Neural progenitor cell (in vitro differentiated cells): ENCODE results near the gene FXYD4. TPM values are rescaled to one million over a fixed set of nuclear protein-coding genes. Genes with fewer than 3 reads are reported as not detected.

Experiments
- DNase-seq: peaks from one replicate; pipeline ENCODE4 v3.0.0-alpha.2; 2016; ENCODE audit warnings: low spot score
- H2AFZ ChIP-seq: fragments of 200-600 bp; sonication (generic); replicated peaks from 2 replicates; pipeline ENCODE4 v1.6.1; 2016; ENCODE audit warnings: antibody characterized with exemption
- H3F3A ChIP-seq: fragments of 200-600 bp; sonication (generic); 2 replicates; pipeline ENCODE4 v1.6.1; 2016; ENCODE audit warnings: antibody characterized with exemption, low read depth
- H3K27ac ChIP-seq: fragments of 200-600 bp; sonication (generic); 2 replicates; pipeline ENCODE4 v1.5.1; 2016; ENCODE audit warnings: mild to moderate bottlenecking
- H3K27me3 ChIP-seq: fragments of 200-600 bp; sonication (generic); 2 replicates; pipeline ENCODE4 v1.6.1; 2016; ENCODE audit warnings: mild to moderate bottlenecking, moderate library complexity
- H3K36me3 ChIP-seq: fragments of 200-600 bp; sonication (generic); 2 replicates; pipeline ENCODE4 v1.5.1; 2016
- H3K4me1 ChIP-seq: fragments of 200-600 bp; sonication (generic); 2 replicates; pipeline ENCODE4 v1.6.1; 2016; ENCODE audit warnings: mixed run types
- H3K4me2 ChIP-seq: fragments of 200-600 bp; sonication (generic); 2 replicates; pipeline ENCODE4 v1.6.1; 2016
- H3K4me3 ChIP-seq: fragments of 200-600 bp; sonication (generic); 2 replicates; pipeline ENCODE4 v1.5.1; 2016
- H3K79me2 ChIP-seq: fragments of 200-600 bp; sonication (generic); 2 replicates; pipeline ENCODE4 v1.6.1; 2016; ENCODE audit warnings: low read depth
- H3K9ac ChIP-seq: fragments of 200-600 bp; sonication (generic); 2 replicates; pipeline ENCODE4 v1.6.1; 2016
- H3K9me3 ChIP-seq: fragments of 200-600 bp; sonication (generic); 2 replicates; pipeline ENCODE4 v1.5.1; 2016; ENCODE audit warnings: low read depth
- H4K20me1 ChIP-seq: fragments of 200-600 bp; sonication (generic); 2 replicates; pipeline ENCODE4 v1.6.1; 2016; ENCODE audit warnings: low read depth
- H3K27ac Mint-ChIP-seq: 3 replicates; pipeline ENCODE4 v1.8.0; 2021; ENCODE audit warnings: mixed read lengths
- H3K27me3 Mint-ChIP-seq: 2 replicates; pipeline ENCODE4 v1.8.0; 2022; ENCODE audit warnings: low read depth, mild to moderate bottlenecking, inconsistent platforms, moderate library complexity, mixed read lengths; ENCODE audit not compliant: insufficient read depth
- H3K36me3 Mint-ChIP-seq: 3 replicates; pipeline ENCODE4 v1.8.0; 2021; ENCODE audit warnings: mixed read lengths
- H3K4me1 Mint-ChIP-seq: 3 replicates; pipeline ENCODE4 v1.8.0; 2021; ENCODE audit warnings: mixed read lengths
- H3K4me3 Mint-ChIP-seq: 3 replicates; pipeline ENCODE4 v1.8.0; 2021; ENCODE audit warnings: mild to moderate bottlenecking, moderate library complexity, mixed read lengths
- H3K9me3 Mint-ChIP-seq: 3 replicates; pipeline ENCODE4 v1.8.0; 2020; ENCODE audit warnings: mixed read lengths
- CTCF ChIP-seq: fragments of 200-600 bp; sonication (generic); IDR thresholded peaks from 2 replicates; pipeline ENCODE4 v1.5.1; 2017; ENCODE audit warnings: antibody characterized with exemption, mild to moderate bottlenecking
- EZH2 ChIP-seq: fragments of 200-600 bp; sonication (generic); IDR thresholded peaks from 2 replicates; pipeline ENCODE4 v1.6.1; 2017; ENCODE audit warnings: antibody characterized with exemption, mild to moderate bottlenecking, moderate library complexity
- EZH2phosphoT487 ChIP-seq: fragments of 200-600 bp; sonication (generic); IDR thresholded peaks from 2 replicates; pipeline ENCODE4 v1.6.1; 2017; ENCODE audit warnings: antibody characterized with exemption
- total RNA-seq: library from RNA; depleted of rRNA; stranded (reverse); fragments of >200 nt; gene quantifications from 2 replicates; pipeline ENCODE4 v1.2.3, GENCODE V29; 2015; ENCODE audit warnings: low replicate concordance

FXYD4 gene
- total RNA-seq, 1 donor from 2014 or later: not detected

GRCh38 chr10:43402880-43403452, 31.5 kb downstream of the FXYD4 start:
- TF ChIP-seq EZH2: no peak
- no peak for TF ChIP-seq CTCF
- no peak for TF ChIP-seq EZH2phosphoT487
- Histone ChIP-seq H2AFZ (no peak overlapping the region), H3K9ac (no peak overlapping the region), H3K79me2 (peaks cover 100% of the 10 kb centered on the region), H3K36me3 (no peaks in the 10 kb centered on the region), H3K27ac (peak overlapping the region; percentile 87), H3K27me3 (no peaks in the 10 kb centered on the region), H3K4me3 (no peak overlapping the region), H3K4me1 (peaks cover 43% of the 10 kb centered on the region), H3K9me3 (no peaks in the 10 kb centered on the region), H3F3A (peaks cover 60% of the 10 kb centered on the region), H4K20me1 (peaks cover 97% of the 10 kb centered on the region), H3K4me2 (peak overlapping the region; percentile 65)
- no peak overlapping the region for H3K4me3 Mint-ChIP-seq
- peaks cover 53% of the 10 kb centered on the region for H3K4me1 Mint-ChIP-seq
- no peak for DNase-seq
- H3K27ac Mint-ChIP-seq: no peak overlapping the region
- no peaks in the 10 kb centered on the region for H3K27me3 Mint-ChIP-seq
- H3K9me3 Mint-ChIP-seq: no peaks in the 10 kb centered on the region
- H3K36me3 Mint-ChIP-seq: peaks cover 12% of the 10 kb centered on the region

DNA sequence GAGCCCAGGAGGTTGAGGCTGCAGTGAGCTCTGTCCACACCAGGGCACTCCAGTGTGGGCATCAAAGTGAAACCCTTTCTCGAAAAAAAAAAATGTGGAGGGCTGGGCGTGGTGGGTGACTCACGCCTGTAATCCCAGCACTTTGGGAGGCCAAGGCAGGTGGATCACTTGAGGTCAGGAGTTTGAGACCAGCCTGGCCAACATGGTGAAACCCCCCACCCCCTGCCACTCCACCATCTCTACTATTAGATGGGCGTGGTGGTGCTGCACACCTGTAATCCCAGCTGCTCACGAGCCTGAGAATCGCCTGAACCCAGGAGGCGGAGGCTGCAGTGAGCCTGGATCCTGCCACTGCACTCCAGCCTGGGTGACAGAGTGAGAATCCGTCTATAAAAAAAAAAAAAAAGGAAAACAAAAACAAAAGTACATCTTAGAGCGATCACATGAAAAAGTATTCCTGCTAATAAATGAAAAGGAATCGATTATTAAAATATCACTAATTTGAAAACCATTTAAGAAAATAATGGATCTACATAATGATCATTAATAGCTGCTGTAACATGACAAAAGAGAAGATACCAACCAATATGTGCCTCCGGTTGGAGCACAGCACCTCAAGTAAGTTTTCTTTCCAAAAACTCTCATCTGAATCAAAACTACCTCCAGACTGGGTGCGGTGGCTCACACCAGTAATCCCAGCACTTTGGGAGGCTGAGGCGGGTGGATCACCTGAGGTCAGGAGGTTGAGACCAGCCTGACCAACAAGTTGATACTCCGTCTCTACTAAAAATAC, 32.7 kb downstream of the FXYD4 start:
- H4K20me1 ChIP-seq: peaks cover 94% of the 10 kb centered on the region
- H3K4me3 Mint-ChIP-seq: no peak overlapping the region
- no peak for DNase-seq
- no peaks in the 10 kb centered on the region for H3K27me3 ChIP-seq
- H3K4me2 ChIP-seq: no peak overlapping the region
- H3K27ac Mint-ChIP-seq: no peak overlapping the region
- peaks cover 48% of the 10 kb centered on the region for H3F3A ChIP-seq
- H3K79me2 ChIP-seq: peaks cover 95% of the 10 kb centered on the region
- H3K9me3 ChIP-seq: no peaks in the 10 kb centered on the region
- TF ChIP-seq CTCF (no peak), EZH2 (no peak), EZH2phosphoT487 (no peak)
- H2AFZ ChIP-seq: no peak overlapping the region
- H3K27me3 Mint-ChIP-seq: no peaks in the 10 kb centered on the region
- H3K36me3 ChIP-seq: no peaks in the 10 kb centered on the region
- H3K4me1 Mint-ChIP-seq: peaks cover 46% of the 10 kb centered on the region
- H3K36me3 Mint-ChIP-seq: peaks cover 12% of the 10 kb centered on the region
- no peak overlapping the region for H3K27ac ChIP-seq
- H3K4me3 ChIP-seq: no peak overlapping the region
- no peaks in the 10 kb centered on the region for H3K9me3 Mint-ChIP-seq
- H3K4me1 ChIP-seq: peaks cover 41% of the 10 kb centered on the region
- H3K9ac ChIP-seq: no peak overlapping the region

DNA sequence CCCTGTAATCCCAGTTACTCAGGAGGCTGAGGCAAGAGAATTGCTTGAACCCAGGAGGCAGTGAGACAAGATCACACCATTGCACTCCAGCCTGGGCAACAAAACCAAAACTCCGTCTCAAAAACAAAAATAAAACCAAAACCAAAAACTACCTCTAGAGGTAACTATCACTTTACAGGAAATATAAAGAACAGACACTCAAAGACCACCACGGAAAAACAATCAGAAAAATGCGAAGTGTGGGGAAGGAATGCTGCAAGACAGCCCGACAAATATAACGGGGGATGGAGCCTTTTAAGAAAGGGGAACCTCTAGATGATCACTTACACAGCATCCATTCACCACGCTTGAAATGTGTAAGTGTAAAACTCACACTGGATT, 33.3 kb downstream of the FXYD4 start:
- no peak overlapping the region for H3K9ac ChIP-seq
- TF ChIP-seq CTCF: no peak
- TF ChIP-seq EZH2phosphoT487: no peak
- no peak for TF ChIP-seq EZH2
- peak overlapping the region; percentile 23 for H3K4me2 ChIP-seq
- no peak for DNase-seq
- peaks cover 36% of the 10 kb centered on the region for H3K4me1 ChIP-seq
- Mint-ChIP-seq H3K9me3 (peaks cover 3% of the 10 kb centered on the region), H3K27ac (no peak overlapping the region), H3K4me3 (no peak overlapping the region), H3K36me3 (peaks cover 9% of the 10 kb centered on the region), H3K27me3 (no peaks in the 10 kb centered on the region), H3K4me1 (peaks cover 44% of the 10 kb centered on the region)
- no peaks in the 10 kb centered on the region for H3K27me3 ChIP-seq
- H3K9me3 ChIP-seq: no peaks in the 10 kb centered on the region
- H3F3A ChIP-seq: peaks cover 47% of the 10 kb centered on the region
- H3K27ac ChIP-seq: no peak overlapping the region
- peaks cover 88% of the 10 kb centered on the region for H4K20me1 ChIP-seq
- no peak overlapping the region for H3K4me3 ChIP-seq
- no peaks in the 10 kb centered on the region for H3K36me3 ChIP-seq
- H3K79me2 ChIP-seq: peaks cover 89% of the 10 kb centered on the region
- no peak overlapping the region for H2AFZ ChIP-seq
